Left forelimb (tissue), 1 donor: ENCODE results near the gene LSM11.

Source experiments
- DNase-seq: peaks from one replicate; pipeline ENCODE4 v3.0.0-alpha.2; 2018; ENCODE audit warnings: low spot score

The LSM11 gene

GRCh38 chr5:157734436-157734835 is 9.1 kb upstream of the LSM11 start:
- DNase-seq = no peak

GRCh38 chr5:157735991-157736390 is 7.5 kb upstream of the LSM11 start:
- no peak for DNase-seq

DNA sequence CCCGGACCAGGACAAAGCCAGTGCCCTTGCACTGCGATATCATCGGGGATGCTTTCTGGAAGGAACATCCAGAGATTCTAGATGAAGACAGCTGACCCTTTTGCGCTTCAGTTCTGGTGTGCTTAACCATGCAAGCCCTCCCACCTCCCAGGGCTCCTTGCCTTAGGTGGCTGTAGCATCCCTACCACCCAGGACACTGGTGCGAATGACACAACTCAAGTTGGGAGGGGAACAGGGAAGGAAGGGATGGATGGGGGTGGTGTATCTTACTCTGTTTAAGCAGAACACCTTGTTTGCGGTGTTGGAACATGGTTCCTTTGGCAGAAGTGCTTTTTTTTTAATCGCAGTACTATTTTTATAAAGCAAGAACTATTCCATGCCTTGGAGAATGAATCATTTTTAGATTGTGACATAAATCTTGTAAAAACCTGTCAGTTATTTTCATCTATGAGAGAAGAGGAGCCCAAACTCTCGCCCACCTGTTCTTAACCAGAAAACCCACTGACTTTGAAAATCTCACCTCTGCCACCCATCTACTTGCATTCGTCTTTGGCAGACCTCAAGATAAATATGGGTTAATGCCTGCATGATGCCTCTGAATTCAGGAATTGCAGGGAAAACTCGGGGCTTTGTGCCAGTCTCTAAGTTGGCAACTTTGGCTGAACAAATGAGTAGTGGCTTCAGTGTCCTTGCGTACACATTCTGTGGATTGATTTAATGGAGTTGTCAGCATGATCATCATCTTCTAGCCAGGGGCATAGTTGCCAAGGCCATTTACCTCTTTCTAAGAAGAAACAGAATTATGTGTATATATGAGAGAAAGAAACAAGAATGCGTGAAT is 3.9 kb upstream of the LSM11 start:
- no peak for DNase-seq

GRCh38 chr5:157740229-157740610 is 3.3 kb upstream of the LSM11 start:
- DNase-seq = no peak

DNA sequence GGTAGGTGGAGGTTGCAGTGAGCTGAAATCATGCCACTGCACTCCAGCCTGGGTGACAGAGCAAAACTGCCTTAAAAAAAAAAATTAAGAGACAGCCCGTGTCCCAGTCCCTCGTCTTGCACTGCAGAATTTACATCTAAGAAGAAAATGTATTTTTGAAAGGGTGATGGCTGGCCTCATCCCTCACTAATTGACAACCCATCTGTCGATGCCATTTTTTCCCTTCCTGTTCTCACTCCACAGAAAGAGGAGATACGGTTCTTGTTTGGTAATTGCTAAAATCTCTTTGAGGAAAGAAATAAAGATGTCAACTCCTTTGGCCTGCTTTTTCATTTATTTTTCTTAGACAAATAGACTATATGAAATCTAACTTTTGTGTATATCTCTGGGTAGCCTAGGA is 2.4 kb upstream of the LSM11 start:
- no peak for DNase-seq

DNA sequence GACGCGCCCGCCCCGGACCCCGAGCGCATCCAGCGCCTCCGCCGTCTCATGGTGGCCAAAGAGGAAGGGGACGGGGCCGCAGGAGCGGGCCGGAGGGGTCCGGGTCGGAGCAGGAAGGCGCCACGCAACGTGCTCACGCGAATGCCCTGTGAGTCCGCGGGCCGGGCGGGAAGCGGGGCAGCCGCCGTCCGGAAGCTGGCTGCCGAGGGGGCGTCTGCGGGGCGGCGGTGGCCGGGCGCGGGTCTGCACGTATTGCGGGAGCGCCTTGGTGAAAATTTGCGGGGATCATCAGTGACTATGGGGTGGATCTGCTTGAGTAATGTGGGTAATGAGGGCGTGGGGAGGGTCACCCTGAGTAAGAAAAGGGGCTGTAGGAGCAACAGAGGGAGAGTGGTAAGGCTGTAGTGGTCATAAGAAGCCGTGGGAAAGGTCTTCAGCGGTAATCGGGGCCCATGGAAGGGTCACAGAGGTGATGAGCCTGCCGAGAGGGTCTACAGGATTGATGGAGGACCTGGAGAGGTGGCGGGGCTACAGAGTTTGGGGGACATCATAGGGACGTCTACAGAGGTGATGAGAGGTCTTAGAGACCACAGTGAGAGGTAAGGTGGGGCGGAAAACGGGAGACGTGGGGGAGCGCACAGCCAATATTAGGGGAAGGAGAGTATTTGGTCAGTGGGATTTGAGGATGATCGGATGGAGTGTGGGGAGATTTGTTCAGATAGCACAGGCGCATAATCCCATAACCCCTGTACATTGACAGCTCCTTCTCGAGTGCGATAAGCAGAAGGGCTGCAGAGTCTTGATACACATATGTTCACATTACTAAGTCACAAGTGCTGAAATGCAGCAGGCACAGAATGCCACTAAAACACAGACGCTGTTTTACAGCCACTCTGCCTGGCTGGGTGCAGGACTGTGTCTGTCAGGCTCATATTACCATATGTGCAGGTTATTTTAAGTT is 819 bp downstream of the LSM11 start:
- DNase-seq = no peak

DNA sequence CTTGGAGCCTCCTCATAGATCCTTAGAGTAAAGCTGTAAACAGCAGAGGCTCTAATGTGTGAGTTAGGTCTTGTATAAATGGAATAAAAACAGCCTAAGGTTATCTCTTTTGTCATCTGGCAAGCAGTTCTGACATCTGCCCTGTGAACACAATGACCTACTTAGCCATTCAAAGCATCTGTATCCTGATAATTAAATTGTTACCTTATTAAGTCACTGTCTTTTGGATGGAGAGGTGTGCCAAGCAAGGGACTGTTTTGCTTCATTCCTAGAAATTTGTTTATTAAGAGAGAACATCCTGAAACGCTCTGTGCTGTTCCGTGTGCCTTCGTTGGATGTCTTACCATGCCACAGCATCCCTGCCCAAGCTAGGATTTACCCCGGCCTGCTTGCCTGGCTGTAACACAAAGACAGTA is 1.5 kb downstream of the LSM11 start:
- no peak for DNase-seq

DNA sequence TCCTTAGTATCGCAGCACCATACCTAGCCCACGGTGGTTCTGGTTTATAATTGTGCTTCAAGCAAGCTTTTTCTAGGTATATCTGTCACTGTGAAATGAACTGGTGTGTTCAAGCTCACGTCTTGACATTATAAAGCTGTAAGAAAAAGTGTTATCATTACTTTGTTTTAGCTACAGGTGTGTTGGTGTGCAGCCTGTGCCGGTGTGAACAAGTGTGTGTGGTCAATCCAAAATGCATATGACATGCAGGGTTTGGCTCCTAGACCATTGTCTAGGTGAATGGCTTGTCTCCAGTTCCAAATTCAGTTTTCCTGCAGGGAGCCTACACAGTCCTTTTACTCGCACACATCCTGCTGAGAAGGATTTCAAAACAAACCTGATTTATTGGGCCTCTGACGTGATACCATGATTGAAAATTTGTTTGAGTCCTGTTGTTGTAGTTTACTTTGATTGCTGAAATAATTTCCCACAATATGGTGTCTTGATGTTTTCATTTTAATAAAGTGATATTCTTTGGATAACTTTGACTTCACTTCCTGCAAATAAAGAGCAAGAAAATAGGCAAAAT is 3.7 kb downstream of the LSM11 start:
- DNase-seq = no peak

DNA sequence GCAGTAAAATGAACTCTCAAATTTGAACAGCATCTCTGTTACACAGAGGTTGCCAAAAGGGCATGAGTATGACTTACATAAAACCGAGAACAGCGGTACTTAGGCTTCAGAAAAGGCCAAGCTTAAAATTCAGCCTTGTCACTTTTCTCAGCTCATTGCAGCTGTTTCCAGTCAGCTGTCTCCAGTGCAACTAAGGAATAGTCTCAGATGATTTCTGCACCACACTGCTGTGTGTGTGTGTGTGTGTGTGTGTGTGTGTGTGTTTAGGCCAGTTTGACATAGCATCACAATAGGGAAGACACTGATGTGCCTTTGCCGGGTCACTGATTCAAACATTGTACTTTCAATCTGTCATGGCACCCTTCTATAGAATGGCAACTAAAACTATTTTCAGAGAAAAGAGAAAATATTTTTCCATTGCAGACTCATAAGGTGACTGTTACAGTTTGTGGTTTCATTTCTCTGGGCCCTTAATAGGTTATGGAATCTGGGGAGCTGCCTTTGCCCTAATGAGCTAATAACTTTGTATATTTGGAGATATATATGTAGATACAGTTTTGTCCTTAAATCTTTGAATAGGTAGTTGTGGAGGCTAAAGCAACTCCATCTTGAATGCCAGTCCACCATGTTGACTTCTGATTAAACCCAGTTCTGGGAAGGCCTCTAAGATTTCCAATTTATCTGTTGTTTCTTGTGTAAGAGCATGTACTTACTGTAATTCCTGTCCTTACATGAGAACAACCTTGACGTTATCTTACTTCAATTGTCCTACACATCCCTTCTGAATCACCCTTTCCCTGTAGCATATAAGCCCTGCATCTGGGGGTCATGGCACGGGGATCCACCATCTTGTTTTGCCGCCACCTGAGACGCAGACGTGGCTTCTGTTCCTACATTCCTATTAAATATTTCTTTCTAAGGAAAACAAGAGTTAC is 4.5 kb downstream of the LSM11 start:
- DNase-seq = no peak

- DNase-seq = no peak
Observed at GRCh38 chr5:157748760-157749461, 5.4 kb downstream of the LSM11 start.

DNA sequence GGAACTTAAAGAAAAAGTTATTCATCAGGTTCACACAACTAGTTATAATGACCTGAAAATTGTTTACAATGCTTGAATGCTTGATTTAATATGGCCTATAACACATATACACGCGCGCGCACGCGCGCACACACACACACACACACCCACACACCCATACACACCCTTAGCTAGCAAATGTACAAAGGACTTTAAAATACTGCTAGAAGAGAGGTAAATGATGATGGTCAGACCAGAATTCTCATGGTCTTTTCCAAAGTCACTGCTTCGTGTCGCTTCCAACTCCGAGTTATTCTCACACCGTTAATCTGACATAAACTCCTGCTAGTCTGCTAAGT is 5.9 kb downstream of the LSM11 start:
- DNase-seq = no peak

- DNase-seq = no peak
Observed at GRCh38 chr5:157750320-157750719, 6.8 kb downstream of the LSM11 start.

- DNase-seq = no peak
Observed at GRCh38 chr5:157756122-157756521, 12.6 kb downstream of the LSM11 start.

DNA sequence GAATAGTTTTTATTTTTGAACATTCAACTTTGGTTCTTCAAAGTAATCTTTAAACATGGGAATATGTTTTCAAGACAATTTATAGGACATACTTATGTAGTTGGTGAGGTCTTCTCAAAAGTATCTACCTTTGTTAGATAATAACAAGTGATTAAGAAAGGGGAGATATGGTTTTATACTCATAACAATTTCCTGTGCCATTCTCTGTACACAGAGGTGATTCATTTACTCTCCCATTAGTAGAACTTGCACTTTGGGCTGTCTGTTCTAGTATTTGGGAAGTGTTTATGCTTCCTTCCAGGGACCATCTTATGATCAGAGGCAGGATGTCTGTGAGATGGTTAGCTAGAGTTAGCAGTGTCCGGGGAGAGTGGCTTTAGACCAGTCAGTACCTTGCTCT is 15.2 kb downstream of the LSM11 start:
- DNase-seq = no peak

GRCh38 chr5:157761690-157762621 is 18.4 kb downstream of the LSM11 start:
- DNase-seq = no peak

DNA sequence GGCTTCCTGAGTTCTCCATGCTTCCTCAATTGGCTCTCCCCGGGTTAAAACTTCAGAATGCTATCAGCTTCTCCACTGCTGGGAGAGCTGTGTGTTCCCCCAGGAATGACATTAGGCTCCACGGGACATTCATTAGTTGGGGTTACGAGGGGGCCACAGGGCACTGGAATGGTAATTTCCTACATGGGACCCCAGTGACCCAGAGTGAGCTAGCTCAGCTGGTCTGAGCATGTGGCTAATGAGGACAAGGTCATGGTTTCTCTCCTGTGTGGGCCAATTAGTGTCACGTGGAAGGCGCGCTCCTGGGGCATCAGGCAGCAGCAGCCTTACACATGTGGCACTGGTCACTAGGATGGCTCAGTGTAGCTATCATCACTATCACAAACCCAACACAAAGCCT is 21.0 kb downstream of the LSM11 start:
- no peak for DNase-seq

DNA sequence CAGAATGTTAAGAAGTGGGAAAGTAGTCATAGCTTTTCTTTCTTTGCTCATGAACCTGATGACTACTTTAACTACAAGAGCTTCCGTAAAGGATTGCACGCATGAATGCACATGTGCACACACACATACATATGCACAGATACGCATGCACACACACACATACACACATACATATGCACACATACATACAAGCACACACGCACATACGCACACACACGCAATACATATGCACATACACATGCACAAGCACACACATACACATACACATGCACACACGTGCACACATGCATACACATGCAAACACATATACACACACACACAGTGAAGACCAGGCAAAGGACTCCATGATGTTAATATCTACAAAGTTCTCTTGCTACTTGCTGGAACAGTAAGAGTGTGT is 22.9 kb downstream of the LSM11 start:
- no peak for DNase-seq

- no peak for DNase-seq
Observed at GRCh38 chr5:157766902-157767301, 23.4 kb downstream of the LSM11 start.

GRCh38 chr5:157767689-157768088 is 24.2 kb downstream of the LSM11 start:
- DNase-seq = no peak

DNA sequence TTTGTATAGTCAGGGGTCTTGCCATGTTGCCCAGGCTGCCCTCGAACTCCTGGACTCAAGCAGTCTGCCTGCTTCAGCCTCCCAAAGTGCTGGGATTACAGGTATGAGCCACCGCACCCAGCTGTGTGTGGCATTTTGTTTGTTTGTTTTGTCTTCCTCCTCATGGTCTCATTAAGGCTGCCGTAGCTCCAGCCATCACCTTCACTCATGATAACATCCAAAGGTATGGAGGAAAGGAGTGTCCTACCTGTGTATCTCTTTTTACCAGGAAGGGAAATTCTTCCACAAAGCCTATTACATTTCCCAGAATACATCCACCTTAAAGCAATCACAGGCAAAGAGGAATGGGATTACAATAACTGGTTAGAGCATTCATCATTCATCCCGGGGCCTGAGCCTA is 27.2 kb downstream of the LSM11 start:
- no peak for DNase-seq
